Raji (cell line): Measurements from ENCODE around the gene TUBGCP2.

Experiments used
- POLR2A ChIP-seq: IDR thresholded peaks from 2 replicates; pipeline ENCODE4 v1.6.1; 2011; ENCODE audit warnings: low read depth, low read length, control low read depth; ENCODE audit not compliant: insufficient read depth

Gene TUBGCP2

DNA sequence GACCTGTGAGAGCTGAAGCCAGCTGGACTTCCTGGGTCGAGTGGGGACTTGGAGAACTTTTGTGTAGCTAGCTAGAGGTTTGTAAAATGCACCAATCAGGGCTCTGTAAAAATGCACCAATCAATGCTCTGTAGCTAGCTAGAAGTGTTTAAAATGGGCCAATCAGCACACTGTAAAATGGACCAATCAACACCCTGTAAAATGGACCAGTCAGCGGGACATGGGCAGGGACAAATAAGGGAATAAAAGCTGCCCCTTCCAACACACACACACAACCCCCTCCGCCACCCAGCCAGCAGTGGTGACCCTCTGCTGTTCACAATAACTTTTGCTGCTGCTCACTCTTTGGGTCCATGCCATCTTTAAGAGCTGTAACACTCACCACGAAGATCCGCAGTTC lies 7.2 kb upstream of the TUBGCP2 start:
- no peak for TF ChIP-seq POLR2A

DNA sequence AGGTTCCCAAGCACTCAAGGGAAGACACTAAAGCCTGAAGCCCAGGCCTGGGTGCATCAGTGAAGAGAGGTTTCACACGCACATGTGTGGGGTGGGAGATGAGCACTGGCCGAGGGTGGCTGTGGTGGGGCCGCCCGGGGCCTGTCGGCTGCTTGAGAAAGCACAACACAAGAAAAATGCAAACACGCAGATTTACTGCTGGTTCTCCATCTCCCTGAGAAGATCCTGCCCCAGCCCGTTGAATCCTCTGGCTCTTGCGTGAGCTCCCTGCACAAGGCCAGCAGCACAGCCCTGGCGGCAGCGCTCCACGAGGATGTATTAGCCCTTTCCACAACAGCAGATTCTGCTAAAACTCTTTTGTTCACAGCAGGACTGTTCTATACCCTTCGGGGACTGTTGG lies 6.2 kb upstream of the TUBGCP2 start:
- TF ChIP-seq POLR2A = no peak

DNA sequence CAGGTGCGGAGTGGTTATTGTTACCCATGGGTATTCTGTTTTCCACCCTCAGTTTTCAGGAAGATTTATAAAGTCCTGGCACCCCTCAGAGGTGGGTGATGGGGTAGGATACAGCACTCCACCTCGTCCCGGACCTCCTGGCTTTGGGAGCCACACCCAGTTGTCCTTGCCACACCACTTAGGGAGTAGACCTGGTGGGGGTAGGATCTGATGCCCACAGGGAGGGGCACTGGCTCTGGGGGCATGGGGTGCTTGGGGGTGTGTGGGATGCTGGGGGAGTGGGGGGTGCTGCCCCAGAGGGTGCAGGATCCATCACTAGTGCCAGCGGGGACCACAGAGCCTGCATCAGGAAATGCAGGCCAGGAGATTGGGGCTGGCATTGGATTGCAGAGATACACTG lies 4.5 kb upstream of the TUBGCP2 start:
- TF ChIP-seq POLR2A = no peak

DNA sequence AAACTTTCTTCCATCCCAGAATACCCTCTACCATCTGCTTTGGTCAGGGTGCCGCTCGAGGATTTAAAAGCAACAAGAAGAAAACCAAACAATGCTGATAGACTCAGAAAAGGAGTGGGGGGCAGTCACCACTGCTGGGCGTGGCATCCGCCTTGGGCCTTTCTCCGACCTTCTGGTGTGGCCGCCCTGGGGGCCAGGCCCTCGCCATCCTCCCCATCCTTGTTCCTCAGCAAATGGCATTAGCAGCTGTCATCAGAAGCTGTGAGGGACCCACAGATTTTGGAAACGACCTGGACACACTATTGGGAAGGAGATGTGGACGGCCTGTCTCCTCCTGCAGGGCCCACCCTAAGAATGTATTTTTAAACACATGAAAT lies 4.1 kb upstream of the TUBGCP2 start:
- TF ChIP-seq POLR2A = no peak

DNA sequence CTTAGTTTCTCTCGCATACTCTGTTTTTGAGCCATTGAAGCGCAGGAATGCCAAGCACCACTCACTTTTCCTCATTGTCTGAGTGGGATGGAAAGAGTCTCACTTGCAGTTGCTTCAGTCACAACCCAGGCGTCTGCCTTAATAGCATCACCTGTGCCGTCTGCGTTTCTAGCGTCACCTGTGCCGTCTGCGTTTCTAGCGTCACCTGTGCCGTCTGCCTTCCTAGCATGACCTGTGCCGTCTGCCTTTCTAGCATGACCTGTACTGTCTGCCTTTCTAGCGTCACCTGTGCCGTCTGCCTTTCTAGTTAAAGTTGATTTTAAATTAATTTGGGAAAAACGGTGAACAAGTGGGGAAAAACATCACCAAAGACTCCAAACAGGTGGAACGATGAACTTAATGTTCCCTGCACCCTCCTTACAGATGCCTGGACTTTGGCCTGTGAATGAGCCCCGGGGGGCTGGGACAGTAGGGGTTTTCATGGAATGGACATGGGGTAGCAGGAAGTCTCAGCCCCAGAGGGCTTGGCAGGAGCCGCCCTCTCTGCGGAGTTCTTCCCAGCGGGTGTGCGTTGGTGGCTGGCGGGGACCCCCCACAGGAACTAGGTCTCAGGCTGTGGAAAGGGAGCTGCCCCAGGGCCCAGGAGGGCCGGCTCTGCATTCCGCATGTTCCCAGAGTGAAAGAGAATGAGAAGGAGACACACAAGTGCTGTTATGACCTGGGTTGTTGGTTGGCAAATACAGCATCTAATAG lies 3.5 kb upstream of the TUBGCP2 start:
- no peak for TF ChIP-seq POLR2A

DNA sequence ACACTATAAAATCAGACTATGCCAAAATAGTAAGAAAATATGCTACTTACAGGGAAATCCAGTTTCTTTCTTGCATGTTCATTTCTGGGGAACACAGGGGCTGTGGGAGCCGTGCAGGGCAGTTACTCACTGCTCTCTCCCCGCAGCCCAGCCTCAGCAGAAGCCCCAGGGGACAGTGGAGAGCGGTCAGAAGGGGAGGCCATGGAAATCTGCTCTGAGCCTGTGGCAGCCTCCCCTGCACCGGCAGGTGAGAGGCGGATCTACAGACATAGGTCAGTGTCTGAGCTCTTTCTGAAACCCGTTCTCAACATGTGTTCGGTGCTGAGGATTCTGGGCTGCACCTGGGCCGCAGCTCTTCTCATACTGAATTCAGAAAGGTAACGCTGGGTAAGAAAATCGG lies 2.9 kb upstream of the TUBGCP2 start:
- TF ChIP-seq POLR2A = no peak

DNA sequence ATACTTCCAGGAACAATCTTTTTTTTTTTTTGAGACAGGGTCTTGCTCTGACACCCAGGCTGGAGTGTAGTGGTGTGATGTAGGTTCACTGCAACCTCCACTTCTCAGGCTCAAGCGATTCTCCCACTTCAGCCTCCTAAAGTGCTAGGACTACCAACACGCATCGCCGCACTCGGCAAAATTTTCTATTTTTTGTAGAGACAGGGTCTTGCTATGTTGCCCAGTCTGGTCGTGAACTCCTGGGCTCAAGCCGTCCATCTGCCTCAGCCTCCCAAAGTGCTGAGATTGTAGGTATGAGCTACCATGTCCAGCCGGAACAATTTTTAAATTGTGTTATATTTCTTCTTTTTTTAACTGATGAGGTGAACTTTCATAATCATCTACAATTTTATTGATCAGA lies 2.1 kb upstream of the TUBGCP2 start:
- TF ChIP-seq POLR2A = no peak

DNA sequence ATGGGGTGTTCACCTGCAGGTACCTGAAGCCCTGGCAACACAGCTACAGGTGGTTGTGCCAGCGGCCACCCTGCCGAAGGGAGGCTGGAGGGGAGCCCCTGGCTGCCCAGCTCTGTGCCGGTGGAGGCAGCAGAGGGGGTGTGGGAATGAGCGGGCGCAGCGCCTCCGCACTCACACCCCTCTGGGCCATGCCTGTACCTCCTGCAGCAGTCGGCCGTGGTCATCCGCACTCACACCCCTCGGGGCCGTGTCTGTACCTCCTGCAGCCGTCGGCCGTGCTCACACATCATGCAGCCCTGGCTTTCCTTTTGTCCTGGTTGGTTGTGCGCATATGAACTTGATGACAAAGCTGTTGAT lies 1.7 kb upstream of the TUBGCP2 start:
- TF ChIP-seq POLR2A = no peak

DNA sequence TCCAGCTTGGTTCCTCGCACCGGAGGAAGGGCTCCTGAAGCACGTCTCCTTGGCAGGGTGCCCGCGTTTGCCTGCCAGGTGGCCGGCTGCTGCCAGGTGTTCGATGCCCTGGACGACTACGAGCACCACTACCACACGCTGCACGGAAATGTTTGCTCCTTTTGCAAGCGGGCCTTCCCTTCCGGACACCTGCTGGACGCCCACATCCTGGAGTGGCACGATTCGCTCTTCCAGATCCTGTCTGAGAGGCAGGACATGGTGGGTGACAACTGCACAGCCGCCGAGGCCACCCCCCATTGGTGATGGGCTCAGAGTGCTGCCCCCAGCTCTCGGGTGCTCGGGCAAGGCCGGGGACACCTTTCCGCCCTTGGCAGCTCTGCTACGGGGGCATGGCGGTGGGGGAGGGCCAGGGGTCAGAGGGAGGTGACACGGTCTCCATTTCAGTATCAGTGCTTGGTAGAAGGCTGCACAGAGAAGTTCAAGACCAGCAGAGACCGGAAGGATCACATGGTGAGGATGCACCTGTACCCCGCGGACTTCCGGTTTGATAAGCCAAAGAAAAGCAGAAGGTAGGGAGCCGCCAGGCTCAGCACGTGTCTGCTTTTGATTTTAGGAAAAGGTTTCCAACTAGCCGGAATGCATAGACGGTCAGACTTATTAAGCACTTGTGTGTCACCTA lies 1.2 kb upstream of the TUBGCP2 start:
- TF ChIP-seq POLR2A = no peak

DNA sequence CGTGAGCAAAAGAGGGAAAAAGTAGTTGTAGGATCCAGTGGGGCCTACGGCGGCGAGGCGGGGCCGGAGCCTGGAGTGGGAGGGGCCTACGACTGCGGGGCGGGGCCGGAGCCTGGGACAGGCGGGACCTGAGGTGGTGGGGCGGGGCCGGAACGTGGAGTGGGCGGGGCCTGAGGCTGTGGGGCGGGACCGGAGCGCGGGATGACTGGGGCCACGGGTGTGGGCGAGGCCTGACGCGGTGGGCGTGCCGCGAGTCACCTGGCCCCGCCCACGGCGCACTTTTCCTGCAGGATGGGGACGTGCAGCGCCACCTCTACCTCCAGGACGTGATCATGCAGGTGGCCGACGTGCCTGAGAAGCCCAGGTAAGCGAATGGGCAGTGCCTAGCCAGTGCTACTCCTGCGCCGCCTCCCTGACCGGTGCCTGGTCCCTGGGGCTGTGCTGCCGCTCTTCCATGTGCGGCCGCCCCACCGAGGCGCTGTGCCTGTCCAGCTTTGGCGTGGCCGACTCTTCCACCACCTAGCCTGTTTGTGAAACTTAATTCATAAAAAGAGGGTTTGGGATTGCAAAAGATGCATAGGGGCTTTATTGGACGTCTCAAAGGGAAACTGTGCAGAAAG lies 538 bp upstream of the TUBGCP2 start:
- TF ChIP-seq POLR2A = no peak

DNA sequence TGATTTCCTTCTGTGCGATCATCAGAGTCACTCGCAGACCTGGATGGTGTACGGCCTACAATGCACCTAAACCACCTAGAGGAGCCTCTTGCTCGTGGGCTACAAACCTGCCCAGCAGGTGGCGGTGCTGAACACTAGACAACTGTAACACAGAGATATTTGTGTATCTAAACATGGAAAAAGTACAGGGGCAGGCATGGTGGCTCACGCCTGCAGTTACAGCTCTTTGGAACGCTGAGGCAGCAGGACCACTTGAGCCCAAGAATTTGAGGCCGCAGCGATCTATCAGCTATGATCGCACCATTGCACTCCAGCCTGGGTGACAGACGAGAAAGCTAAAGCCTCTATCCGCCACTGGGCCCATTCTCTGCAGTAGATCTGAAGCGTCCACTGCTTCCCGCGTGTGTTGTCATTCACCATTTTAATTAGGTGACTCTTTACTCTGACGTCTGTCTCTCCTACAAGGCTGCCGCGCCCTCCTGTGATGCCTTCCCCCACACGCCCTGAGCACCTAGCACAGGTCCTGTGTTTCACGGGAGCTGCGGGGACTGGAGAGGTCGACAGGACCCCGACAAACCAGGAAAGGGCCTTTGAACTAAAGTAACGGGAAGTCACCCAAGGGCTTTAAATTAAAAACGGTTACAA lies 774 bp downstream of the TUBGCP2 start:
- no peak for TF ChIP-seq POLR2A

DNA sequence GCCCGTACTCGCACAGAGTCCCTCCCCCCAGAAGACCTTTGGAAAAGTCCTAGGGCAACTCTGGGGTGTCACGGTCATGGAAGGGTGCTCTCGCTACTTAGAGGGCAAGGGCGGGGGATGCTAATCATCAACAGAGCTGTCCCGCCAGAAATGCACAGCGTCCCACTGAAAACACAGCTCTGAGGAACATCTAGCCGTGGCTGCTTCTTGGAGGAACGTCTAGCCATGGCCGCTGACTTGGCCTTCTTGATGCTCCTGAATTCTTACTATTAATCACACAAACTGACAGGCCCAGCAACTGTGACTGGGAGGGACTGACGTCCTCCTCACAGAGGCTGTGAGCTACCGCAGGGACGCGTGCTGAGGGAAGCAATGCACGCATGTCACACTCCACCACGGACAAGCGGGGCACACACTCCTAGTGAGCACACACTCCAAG lies 1.7 kb downstream of the TUBGCP2 start:
- no peak for TF ChIP-seq POLR2A

DNA sequence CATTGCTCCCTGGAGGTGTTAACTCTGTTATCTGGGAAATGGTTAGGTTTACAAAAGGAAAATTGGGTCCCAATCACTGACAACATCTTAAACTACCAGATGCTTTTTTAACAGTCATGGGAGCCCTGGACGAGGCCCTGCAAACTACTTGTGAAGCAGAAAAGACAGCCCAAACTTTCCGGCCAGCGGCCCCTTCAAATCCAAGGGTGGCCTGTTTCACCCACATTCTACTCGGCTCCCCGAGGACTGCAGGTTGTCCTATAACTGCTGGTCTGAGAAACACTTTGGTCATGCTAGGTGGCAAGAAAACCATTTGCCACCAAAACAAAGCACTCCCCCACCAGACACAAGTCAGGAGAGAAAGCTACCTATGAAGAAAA lies 2.6 kb downstream of the TUBGCP2 start:
- TF ChIP-seq POLR2A = no peak

DNA sequence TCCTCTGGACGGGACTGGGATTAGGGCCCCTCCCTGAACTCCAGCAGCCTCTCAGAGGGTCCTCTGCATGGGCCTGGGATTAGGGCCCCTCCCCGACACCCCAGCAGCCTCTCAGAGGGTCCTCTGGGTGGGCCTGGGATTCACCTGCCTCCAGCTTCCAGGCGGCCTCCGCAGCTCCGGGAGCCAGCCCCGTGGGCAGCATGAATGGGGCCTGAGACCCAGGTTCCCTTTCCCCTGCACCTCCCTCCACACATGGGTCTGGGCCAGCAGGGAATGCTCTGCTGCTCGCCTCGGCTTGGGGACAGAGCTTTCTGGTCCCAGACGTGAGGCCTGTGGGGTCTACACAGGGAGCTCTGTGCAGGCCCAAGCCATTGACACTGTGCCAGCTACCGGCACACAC lies 5.5 kb downstream of the TUBGCP2 start:
- no peak for TF ChIP-seq POLR2A

DNA sequence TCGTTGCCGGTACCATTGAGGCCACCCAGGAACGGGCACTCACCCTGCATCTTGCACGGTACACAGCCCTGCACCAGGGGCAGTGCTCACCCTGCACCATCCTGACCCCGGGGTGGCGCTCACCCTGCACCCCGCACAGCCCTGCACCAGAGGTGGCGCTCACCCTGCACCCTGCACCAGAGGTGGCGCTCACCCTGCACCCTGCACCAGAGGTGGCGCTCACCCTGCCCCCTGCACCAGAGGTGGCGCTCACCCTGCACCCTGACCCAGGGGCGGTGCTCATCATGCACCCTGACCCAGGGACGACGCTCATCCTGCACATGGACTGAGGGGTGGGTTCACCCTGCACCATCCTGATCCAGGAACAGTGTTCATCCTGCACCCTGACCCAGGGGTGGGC lies 6.4 kb downstream of the TUBGCP2 start:
- TF ChIP-seq POLR2A = no peak

DNA sequence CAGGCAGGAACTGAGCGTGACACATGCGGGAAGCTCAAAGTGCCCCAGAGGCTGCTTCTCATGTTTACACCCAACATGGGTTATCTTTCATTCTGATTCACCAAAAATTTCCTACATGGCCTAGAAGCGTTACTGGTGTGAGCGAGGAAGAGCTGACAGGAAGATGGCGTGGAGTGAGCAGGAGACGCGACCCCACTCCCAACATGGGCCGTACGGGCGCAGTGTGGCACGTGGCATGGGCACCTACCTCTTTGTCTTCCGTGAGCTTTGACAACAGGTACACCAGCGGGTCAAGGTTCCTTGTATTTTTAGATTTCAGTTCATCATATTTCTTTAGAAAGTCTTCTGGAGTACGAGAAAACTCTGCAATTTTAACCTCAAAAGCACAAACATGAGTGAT lies 8.9 kb downstream of the TUBGCP2 start:
- TF ChIP-seq POLR2A = no peak
